CD4-positive, alpha-beta T cell treated with Interleukin-17A for 4 hours (primary cell): ENCODE measurements around the gene ERI3.
"Not testable (repeated sequence)": the region's sequence is repeated elsewhere in the genome, so short reads cannot be mapped to it uniquely, and the experiment has no call there.

Experiments
- DNase-seq: peaks from one replicate; pipeline ENCODE4 v3.0.0-alpha.2; 2020; ENCODE audit warnings: mixed read lengths

Gene ERI3

DNA sequence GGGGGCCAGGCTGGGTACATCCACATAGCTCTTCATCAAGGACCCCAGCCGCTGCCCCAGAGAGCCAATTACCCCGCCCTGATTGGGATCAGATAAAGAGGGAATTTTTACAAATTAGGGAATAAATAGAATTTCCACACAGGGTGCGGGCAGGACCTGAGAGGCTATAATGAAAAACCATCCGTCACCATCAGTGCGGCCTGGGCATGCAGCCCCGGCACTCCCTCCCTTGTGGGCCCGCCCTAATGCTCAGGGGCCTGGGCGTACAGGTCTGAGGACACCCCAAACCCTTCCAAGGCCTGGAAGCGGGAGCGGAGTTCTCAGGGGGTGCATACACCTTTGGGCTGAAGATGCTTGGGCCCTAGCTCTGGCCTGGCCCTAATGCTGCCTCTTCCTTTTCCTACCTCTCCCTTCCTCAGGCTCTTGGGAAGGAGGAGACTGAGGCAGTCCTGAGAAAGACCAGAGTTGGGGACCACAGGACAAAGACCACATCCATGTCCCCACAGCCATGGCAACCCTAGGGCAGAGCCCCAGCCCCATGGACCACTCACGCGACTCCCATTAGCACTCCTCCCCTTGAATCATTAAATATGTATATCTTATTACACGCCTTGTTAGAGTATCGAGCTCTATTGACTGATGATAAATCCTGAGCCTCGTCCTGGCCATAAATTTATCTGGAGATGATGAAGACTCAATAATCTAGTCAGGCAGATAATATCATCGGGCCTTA lies 125.5 kb downstream of the ERI3 start:
- DNase-seq, result no peak

DNA sequence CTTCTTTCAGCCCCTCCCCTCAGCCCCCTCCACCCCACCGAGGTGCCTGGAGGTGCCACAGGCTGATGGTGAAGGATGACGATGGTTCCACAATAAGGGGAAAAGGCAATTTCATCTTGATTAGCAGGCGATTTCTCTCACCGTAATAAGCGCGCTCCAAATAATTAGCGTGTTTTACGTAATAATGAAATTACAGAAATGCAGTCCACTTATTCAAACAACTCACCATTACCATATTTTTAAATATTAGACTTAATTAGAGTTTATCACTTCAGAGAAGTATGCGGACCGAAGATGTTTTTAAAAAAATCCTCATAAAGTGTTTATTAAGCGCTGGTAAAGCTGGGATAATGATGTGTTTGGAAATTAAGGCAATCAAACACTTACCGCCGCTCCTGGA lies 126.8 kb downstream of the ERI3 start:
- DNase-seq, result no peak

DNA sequence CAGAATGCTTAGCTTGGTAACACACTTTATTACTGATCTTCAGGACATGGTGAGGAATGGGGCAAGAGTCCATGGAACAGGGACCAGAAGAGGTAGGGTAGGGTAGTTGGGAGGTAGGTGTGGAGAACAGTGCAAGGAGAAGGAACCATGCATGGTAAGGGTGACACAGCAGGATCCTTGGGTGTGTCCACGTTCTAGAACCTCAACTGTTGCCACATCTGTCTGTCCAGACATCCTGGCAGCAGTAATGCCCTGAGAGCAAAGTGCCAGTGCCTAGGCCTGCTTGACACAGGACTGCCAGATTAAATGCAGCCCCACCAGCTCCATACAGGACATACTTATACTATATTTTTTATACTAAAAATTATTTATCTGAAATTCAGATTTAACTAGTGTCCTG lies 127.8 kb downstream of the ERI3 start:
- no peak for DNase-seq

DNA sequence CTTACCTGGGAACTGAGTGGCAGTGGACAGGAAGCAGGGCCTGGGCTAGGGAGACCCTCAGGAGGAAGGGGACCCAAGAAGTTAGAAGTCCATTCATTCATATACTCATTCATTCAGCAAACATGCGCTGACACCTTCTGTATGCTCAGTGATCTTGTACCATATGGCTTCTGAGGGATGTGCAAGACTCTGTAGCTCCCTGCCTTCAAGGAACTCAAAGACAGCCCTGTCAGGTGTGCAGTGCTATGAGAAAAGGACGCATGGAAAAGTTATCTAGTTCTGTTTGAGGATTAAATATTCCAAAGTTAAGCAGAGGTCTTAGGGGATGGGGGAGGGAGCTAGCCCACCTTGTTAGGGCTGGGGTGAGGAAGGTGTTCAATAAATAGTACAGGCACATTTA lies 129.3 kb downstream of the ERI3 start:
- DNase-seq, result no peak

DNA sequence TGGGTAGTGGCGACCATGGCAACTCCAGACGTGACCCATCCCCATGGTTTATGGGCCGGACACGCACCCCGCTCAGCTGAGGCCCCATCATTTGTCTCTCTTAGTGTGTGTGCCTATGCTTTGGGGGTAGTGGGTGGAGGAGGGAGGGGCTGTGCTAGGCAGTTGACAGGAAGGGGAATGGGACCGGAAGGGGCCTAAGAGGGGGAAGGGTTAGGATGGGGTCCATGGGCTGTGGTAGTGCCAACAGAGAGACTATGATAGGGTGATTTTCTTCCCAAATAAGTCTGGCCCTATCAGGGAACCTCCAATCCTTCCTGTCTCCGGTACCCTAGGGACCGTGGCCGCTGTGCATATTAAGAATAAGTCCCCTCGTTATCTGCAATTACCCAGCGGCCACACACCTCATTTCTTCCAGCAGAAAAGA lies 131.9 kb downstream of the ERI3 start:
- no peak for DNase-seq

DNA sequence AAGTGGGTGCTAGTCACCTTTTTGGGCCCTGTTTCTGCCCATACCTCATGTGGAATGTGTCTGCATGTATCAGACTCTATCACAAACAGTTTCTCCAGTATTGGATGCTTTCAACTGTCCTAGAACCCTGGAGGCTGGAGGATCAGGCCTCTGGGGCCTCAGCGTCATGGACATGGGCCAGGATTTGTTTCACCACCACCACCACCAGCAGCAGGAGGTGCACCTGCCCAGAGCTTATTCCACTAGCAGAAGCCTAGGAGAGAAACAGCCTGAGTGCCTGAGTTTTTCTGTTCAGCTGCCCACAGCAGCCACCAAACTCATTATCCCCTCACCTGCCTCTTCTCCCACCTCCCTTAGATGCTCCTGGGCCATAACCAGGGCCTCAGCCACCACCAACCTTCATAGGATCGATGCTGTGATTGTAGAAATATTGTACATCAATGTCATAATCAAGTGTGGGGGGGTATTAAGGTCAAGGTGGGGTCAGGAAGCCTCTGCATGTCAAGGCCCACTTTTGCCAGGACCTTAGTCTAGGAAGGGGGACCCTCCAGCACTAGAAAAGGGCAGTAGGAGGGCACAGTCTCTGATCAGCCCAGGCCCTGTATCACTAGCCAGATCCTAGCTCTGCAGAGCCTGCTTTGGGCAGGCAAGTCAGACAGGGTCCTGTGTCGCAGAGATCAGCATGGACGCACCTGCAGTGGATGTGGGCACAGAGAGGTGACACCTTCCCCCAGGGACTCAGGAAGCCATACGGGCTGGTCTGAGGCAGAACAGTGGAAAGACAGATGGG lies 132.5 kb downstream of the ERI3 start:
- no peak for DNase-seq

DNA sequence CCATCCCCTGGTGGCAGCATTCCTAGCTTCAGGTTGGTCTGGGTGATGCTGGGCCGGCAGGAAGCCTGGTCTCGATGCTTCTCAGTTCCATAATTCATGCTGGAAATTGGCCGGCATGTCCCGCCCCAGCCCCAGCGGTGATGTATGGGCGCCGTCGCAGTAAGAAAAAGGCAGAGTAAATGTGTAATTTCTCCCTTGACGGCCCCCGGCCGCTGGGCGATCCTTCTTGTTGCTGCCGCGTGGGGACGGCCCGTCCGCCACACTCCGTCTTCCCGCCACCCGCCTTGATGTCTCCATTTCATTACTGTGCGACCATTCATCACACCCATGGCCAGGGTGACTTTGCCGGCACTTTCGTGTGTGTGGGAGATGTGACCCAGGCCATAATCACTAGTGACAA lies 133.3 kb downstream of the ERI3 start:
- no peak for DNase-seq

DNA sequence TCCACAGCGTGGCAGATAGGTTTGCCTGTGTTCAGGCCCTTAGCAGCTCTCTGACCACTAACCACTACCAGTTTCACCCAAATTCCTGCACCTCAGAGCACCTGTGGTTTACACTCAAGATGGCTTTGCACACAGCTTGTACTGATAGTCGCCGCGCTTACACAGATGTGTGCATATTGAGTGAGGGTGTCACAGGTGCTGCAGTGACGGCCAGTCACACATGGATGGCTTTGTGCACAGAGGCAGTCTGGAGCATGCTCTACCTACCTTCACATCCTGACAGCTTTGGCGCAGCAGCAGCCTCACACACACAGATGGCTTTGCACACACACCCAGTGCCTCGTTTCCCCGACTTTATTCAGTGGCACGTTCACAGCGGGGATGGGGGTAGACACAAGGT lies 134.3 kb downstream of the ERI3 start:
- DNase-seq, result no peak

DNA sequence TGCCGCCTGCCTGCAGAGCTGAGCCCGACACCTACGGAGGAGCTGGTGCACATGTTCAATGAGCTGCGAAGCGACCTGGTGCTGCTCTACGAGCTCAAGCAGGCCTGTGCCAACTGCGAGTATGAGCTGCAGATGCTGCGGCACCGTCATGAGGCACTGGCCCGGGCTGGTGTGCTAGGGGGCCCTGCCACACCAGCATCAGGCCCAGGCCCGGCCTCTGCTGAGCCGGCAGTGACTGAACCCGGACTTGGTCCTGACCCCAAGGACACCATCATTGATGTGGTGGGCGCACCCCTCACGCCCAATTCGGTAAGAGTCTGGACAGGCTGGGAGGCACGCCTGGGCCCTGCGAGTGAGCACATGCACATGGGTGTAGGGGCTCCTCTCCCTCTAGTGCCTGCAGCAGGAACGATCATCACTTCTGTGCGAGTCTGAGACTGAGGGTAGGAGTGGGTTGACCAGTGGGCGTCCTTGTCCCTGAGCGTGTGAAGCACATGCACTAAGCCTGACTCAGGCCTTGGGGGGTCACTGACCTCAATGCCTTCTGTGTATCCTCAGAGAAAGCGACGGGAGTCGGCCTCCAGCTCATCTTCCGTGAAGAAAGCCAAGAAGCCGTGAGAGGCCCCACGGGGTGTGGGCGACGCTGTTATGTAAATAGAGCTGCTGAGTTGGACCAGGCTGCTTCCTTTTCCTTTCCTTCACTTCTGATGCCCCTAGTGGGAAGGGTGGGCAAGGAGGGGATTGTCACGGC lies 134.9 kb downstream of the ERI3 start:
- DNase-seq, result no peak

DNA sequence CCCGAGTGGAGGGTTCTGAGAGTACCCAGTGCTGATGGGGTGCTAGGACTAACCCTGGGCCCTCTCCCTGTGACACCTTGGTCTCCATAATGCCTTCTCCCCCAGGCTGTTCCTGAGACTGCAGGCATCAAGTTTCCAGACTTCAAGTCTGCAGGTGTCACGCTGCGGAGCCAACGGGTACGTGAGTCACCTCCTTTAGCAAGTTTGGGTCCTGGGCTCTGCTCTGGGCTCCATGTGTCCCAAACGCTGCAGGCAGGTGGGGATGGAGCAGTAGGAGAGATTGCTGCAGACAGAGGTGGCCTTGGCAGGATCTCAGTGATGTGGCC lies 135.8 kb downstream of the ERI3 start:
- DNase-seq, result no peak

DNA sequence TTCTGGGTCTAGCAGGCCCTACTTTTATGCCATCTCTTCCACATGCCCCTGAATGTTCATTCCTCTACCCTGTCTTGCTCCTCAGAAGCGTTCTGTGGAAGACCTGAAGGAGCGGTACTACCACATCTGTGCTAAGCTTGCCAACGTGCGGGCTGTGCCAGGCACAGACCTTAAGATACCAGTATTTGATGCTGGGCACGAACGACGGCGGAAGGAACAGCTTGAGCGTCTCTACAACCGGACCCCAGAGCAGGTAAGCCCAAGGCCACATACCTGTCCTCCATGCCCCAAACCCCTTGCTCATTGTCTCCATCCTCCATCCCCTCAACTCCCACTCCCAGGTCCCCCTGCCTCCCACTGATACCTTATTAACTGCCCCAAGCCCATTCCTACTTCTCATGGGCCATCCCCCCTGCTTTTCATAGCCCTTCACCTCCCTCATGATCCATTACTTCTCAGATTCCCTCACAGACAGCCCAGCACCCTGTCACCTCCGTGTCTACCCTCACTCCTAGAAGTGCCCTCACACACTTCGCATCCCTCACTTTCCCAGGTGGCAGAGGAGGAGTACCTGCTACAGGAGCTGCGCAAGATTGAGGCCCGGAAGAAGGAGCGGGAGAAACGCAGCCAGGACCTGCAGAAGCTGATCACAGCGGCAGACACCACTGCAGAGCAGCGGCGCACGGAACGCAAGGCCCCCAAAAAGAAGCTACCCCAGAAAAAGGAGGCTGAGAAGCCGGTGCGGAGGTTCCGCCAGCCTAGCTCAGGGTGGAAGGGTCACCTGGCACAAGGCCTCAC lies 136.4 kb downstream of the ERI3 start:
- no peak for DNase-seq

DNA sequence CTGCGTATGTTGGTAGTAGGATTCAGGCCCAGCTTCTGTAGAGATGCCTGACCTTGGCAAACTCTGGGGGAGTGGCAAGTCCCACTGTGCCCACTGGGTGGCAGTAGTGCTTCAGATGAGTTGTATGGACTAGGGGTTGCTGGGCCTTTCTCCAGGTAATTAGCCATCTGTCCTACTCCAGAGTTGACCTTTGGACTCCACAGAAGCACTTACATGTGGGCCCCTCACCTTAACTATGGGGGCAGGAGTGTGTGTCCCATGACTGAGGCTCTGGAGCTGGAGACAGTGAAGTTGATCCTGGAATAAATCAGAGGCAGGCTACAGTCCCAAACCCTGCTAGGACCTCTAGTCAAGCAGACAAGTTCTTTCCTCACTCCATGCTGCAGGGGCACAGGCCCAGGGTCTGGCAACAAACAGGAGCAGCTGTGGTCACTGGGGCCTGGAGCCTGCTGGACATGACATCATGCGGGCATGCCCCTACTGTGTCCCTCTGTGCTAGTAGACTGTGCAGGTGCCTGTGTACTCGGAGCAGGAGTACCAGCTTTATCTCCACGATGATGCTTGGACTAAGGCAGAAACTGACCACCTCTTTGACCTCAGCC lies 137.1 kb downstream of the ERI3 start:
- peak; percentile 78 for DNase-seq

DNA sequence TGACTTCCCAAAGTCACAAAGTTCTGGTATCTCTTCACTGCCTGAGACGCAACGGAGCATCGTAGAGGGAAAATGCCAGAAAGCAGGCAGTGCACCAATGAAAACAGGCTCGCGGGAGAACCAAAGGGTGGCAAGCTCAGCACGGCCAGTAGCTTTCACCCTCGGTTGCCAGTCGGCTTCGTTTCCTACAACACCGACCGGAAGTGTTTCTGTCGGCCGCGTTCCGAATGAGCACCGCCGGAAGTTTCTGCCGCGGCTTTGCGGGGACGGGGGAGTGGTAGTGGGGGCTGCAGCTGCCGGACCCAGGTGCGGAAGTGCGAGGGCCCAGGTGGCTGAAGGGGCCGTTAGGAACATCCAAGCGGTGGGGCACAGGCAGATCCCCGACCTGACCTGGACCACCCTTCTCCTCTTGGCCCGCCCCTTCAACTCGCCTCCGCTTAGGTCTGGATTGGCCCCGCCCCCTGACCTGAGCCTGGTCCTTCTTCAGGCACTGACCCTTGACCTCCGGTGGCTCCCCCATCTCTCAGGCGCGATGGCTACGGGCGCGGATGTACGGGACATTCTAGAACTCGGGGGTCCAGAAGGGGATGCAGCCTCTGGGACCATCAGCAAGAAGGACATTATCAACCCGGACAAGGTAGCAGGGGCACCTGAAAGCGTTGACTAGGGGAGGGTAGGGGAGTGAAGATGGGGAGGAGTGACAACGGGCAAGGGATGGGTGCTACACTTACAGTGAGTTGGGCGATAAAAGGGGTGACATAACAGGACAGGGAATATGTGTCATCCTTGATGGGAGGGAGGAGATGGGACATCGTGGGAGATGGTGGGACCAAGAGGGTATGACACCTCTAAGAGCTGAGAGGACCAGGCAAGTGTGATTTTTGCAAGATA lies 141.6 kb downstream of the ERI3 start, which contains the start of gene DMAP1:
TSS of gene DMAP1 (plus strand) at position 250 of the 891 bp plus-strand sequence. CDS start at position 533, 283 bp downstream.
- peak; percentile 86 for DNase-seq

DNA sequence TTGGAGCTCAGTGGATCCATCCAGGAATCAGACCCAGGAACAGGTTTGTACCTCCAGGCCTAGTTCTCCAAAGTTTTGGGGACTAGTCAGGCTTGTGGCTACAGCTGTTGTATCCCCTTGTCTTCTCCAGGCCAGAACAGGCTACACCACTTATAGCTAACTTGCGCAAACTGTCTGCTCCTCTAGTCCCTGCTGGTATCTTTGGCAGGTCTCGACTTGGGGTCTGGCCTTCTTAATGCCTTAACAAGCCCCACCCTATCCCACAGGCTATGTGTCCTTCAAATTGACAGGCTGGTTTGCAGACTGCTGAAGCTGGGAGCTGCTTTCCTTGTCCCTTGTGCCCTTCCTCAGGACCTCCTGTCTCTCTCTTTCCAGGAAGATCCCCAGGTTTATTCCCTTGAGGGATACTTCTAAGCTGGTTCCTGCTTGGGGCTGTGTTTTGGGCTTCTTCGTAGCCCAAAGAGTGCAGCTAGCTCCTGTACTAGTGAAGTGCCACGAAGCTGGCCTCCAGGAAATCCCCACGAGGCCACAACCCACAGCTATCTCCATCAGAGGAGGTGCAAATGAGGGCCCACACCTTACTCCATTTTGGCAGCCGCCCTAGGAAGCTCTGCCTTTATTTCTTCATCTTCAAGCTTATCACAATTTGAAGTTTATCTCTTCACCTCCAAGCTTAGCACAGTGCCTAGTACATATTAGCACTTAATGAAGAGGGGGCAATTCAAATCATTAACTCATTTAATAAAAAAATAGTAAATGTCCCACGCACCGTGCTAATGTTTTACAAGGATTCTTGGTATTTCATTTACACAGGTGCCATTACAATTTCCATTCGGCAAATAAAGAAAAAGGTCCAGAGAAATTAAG lies 142.5 kb downstream of the ERI3 start:
- peak; percentile 34 for DNase-seq

DNA sequence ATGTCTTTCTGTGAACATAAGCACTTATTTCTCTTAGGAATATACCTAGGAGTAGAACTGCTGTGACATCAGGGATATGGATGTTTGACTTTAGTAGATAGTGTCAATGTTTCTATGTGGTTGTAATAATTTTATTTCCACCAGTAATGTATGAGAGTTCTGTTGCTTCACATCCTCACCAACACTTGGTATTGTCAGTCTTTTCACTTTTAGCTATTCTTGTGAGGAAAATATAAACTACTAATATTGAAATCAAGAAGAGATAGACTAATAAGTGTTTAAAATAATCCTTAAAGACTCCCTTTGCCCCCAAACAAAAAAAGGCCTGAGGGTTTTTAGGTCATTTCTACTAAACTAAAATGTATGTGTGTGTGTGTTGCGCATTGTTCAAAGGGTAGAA lies 144.5 kb downstream of the ERI3 start:
- DNase-seq, result no peak

DNA sequence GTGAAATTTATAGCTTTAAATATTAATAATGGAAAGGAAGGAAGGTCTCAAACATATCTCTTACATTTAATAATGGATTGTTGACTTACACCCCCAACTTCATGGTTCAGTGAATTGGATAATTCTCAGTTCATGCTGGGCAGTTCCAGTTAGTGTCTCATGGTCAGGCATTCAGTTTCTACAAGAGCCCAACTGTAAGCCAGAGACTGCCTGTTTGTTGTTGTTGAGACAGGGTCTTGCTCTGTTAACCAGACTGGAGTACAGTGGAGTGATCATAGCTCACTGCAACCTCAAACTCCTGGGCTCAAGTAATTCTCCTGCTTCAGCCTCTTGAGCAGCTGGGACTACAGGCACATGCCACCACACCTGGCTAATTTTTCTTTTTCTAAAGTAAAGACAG lies 146.8 kb downstream of the ERI3 start:
- no peak for DNase-seq

DNA sequence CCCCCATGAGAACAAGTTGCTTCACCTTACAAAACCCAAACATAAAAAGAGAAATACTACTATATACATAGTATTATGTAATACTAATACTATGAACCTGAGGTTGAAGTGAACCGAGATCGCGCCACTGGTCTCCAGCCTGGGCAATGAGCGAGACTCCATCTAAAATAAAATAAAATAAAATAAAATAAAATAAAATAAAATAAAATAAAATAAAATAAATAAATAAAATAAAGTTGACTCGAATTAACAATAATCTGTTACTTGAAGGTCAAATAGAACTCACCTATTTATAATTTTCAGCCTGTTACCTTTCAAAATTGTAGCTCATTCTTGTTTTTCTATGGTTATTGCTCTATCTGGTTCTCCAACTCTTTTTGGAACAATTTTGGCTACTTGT lies 148.5 kb downstream of the ERI3 start:
- not testable (repeated sequence) for DNase-seq

DNA sequence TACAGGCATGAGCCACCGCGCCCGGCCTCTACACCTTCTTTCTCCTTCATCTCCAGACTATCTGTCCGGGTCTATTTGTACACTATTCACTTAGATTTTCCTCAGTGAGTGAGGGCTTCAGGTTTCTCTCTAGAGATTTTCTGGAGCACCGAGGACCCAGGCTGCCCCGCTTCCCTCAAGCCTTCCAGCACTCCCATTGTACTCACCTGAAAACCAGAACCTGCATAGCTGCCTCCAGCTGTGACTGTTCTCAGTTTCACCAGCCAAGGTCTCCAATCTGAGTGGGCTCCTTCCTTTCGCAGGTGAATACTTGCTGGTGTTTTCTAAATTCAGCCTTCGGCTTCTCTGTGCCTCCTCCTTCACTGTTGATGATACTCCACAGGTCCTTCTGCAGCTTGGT lies 154.7 kb downstream of the ERI3 start:
- DNase-seq, result no peak

DNA sequence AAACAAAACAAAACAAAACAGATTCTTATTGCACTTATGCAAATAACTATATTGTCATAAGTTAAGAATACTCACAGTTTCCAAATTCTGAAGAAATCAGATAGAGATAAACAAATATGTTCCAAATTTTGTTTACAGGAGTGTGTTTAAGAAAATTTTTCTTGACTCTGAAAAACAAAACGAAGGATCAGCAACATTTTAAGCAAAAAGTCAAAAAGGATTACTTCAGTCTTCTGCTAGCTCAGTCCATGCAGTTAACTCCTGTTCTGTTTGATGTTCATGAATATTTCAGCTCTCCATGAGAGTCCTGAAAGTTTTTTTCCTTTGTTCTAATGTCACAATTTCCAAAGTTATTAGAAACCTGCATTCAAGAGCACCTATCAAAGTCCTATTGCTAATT lies 180.4 kb downstream of the ERI3 start:
- no peak for DNase-seq
